ENCODE results near the gene FOSL1.

GRCh38 chr11:65847746-65848145, 52.4 kb downstream of the FOSL1 start:
- no peak for TF ChIP-seq SP1 (IDR thresholded peaks at IDR 0.05)
- no peak for TF ChIP-seq L3MBTL2 (conservative IDR thresholded peaks at IDR 0.05)
- no peak for TF ChIP-seq TARDBP (IDR thresholded peaks at IDR 0.05)
- TF ChIP-seq FOXM1 (IDR thresholded peaks at IDR 0.05; ENCODE audit: borderline replicate concordance), result no peak
- TF ChIP-seq NFRKB (IDR thresholded peaks at IDR 0.05), result no peak
- no peak for TF ChIP-seq FOXK2 (IDR thresholded peaks at IDR 0.05)
- no peak for TF ChIP-seq SUZ12 (IDR thresholded peaks at IDR 0.05)
- TF ChIP-seq CTBP1 (IDR thresholded peaks at IDR 0.05; ENCODE audit: borderline replicate concordance), result no peak
- TF ChIP-seq ARNT (IDR thresholded peaks at IDR 0.05), result no peak
- no peak for TF ChIP-seq HDGF (IDR thresholded peaks at IDR 0.05; ENCODE audit: borderline replicate concordance)
- no peak for TF ChIP-seq ELF4 (IDR thresholded peaks at IDR 0.05)
- no peak for TF ChIP-seq PKNOX1 (IDR thresholded peaks at IDR 0.05)
